GM12878 (cell line): ENCODE results near the gene CFAP410. TPM values are rescaled to one million over a fixed set of nuclear protein-coding genes. Genes with fewer than 3 reads are reported as not detected.
A peak's percentile ranks its signal among the peaks of the same experiment; 100 is the strongest.

Experiments used
- ATAC-seq: fragments of 200-7000 bp; cut with Tn5 transposase; 3 replicates; pipeline ENCODE4 v1.9.1; 2020; ENCODE audit warnings: mild to moderate bottlenecking, moderate library complexity
- BruUV-seq: library from RNA; stranded (reverse); fragments of 400-500 nt; replicated peaks from 2 replicates; lab custom pipeline; 2021; lab: Mats Ljungman, UMichigan
- CTCF ChIA-PET: fragments of 300-600 bp; sonication (Branson Sonifier 250); formaldehyde crosslinking; extraction: SDS; loops from one replicate; lab custom pipeline; 2021; ENCODE audit warnings: inconsistent platforms; lab: Yijun Ruan, JAX
- POLR2A ChIA-PET: fragments of 350-600 bp; formaldehyde crosslinking; extraction: SDS; loops from one replicate; lab custom pipeline; 2021; ENCODE audit warnings: inconsistent platforms; lab: Charles Lee
- RAD21 ChIA-PET: fragments of 300-600 bp; sonication (Branson Sonifier 250); formaldehyde crosslinking; loops from one replicate; lab custom pipeline; 2023; ENCODE audit warnings: antibody characterized with exemption; ENCODE audit not compliant: unreplicated experiment; lab: Charles Lee
- SMC1A ChIA-PET: fragments of 300-600 bp; sonication (Branson Sonifier 250); formaldehyde crosslinking; loops from one replicate; lab custom pipeline; 2023; ENCODE audit not compliant: unreplicated experiment, uncharacterized antibody; lab: Charles Lee
- DNase-seq: peaks from one replicate; pipeline ENCODE4 v3.0.0-alpha.2; 2011; ENCODE audit warnings: low read depth, low spot score
- FAIRE-seq: peaks from 3 replicates; lab custom pipeline; 2011; peaks lifted over from hg19 to GRCh38; lab: Jason Lieb, UNC
- H2AFZ ChIP-seq: 2 replicates; pipeline ENCODE4 v1.6.0; 2011; ENCODE audit warnings: low read depth, low read length, control low read depth; ENCODE audit not compliant: control insufficient read depth
- H3K27ac ChIP-seq: 2 replicates; pipeline ENCODE4 v1.5.1; 2011; ENCODE audit warnings: control low read depth; ENCODE audit not compliant: control insufficient read depth, insufficient read depth
- H3K27me3 ChIP-seq, 2 experiments: replicated peaks in 1 of 2; 2 replicates each; pipeline versions ENCODE4 v1.6.0 to v1.6.1; 2011; ENCODE audit warnings: low read length in 1 of 2; ENCODE audit not compliant: control insufficient read depth in 2 of 2, insufficient read depth in 2 of 2
- H3K36me3 ChIP-seq, 2 experiments: 2 replicates each; pipeline ENCODE4 v1.5.1; 2011; ENCODE audit warnings: low read length in 1 of 2; ENCODE audit not compliant: control insufficient read depth in 2 of 2, insufficient read depth in 2 of 2
- H3K4me1 ChIP-seq: 2 replicates; pipeline ENCODE4 v1.6.1; 2011; ENCODE audit warnings: mild to moderate bottlenecking, low read length, moderate library complexity, mixed read lengths; ENCODE audit not compliant: control insufficient read depth, insufficient read depth
- H3K4me2 ChIP-seq: 2 replicates; pipeline ENCODE4 v1.6.0; 2011; ENCODE audit warnings: control low read depth; ENCODE audit not compliant: control insufficient read depth, insufficient read depth
- H3K4me3 ChIP-seq: fragments of 200-600 bp; sonication (generic); 2 replicates; pipeline ENCODE4 v1.5.1; 2016
- H3K79me2 ChIP-seq: 2 replicates; pipeline ENCODE4 v1.6.0; 2011; ENCODE audit warnings: low read length; ENCODE audit not compliant: control insufficient read depth, insufficient read depth
- H3K9ac ChIP-seq: 2 replicates; pipeline ENCODE4 v1.8.0; 2011; ENCODE audit warnings: low read length, control low read depth, mixed read lengths; ENCODE audit not compliant: control insufficient read depth, insufficient read depth
- H3K9me3 ChIP-seq: replicated peaks from 3 replicates; pipeline ENCODE4 v1.5.1; 2011; ENCODE audit warnings: mild to moderate bottlenecking, low read length; ENCODE audit not compliant: control insufficient read depth, insufficient read depth
- H4K20me1 ChIP-seq: 2 replicates; pipeline ENCODE4 v1.6.0; 2011; ENCODE audit not compliant: control insufficient read depth, insufficient read depth
- BCLAF1 ChIP-seq: fragments of 450-650 bp; IDR thresholded peaks from 2 replicates; pipeline ENCODE4 v1.6.1; 2017; ENCODE audit warnings: antibody characterized with exemption, mild to moderate bottlenecking, moderate library complexity
- POLR2AphosphoS2 ChIP-seq: IDR thresholded peaks from 2 replicates; pipeline ENCODE4 v1.6.1; 2011; ENCODE audit warnings: low read depth, mild to moderate bottlenecking, low read length, improper control_type of control experiment, moderate library complexity
- SUZ12 ChIP-seq: fragments of 200-600 bp; sonication (generic); IDR thresholded peaks from one replicate; pipeline ENCODE4 v1.6.1; 2018; ENCODE audit warnings: antibody characterized with exemption, mild to moderate bottlenecking; ENCODE audit not compliant: unreplicated experiment
- USF1 ChIP-seq: IDR thresholded peaks from 2 replicates; pipeline ENCODE4 v1.6.1; 2011; ENCODE audit warnings: borderline replicate concordance, low read depth, mild to moderate bottlenecking, moderate library complexity, mixed read lengths, low read length; ENCODE audit not compliant: insufficient read depth; ENCODE audit errors: extremely low read length
- WGBS: methylation state at CpG from one replicate; pipeline ENCODE4 v1.1.6; 2016; ENCODE audit warnings: low lambda C conversion rate; ENCODE audit not compliant: insufficient replicate concordance, insufficient coverage; ENCODE audit errors: missing lambda C conversion rate; 5-methylcytosine and 5-hydroxymethylcytosine counted together
- in situ Hi-C: fragments of 300-500 bp; cut with MboI; formaldehyde crosslinking; loops from 9 replicates; pipeline ENCODE4 v1.14.3; 2018; ENCODE audit warnings: mixed read lengths
- intact Hi-C: fragments of 100-400 bp; cut with micrococcal nuclease; formaldehyde crosslinking; loops from one replicate; pipeline ENCODE4 v1.14.2; 2022; ENCODE audit not compliant: unreplicated experiment
- polyA plus RNA-seq, 11 experiments: library from polyadenylated mRNA; depleted of rRNA in 4 of 11; unstranded in 6 of 11; stranded (reverse) in 5 of 11; fragments of >200 nt; fragmentation: Nextera tagmentation in 4 of 11; fragmentation: Illumina TruSeq in 1 of 11; extraction: Ambion mirVana in 4 of 11; extraction: Trizol in 1 of 11; gene quantifications; 1 replicate in 1 of 11; 2 replicates in 10 of 11; pipeline versions ENCODE4 v1.2.1 to v1.2.3, GENCODE V29; 2011 to 2016; ENCODE audit warnings: inconsistent platforms in 2 of 11, missing spikeins in 2 of 11, low read depth in 1 of 11
- total RNA-seq, 4 experiments: library from RNA; depleted of rRNA in 3 of 4; stranded (reverse); fragments of >200 nt in 3 of 4; fragmentation: Illumina TruSeq in 1 of 4; extraction: Trizol in 1 of 4; gene quantifications; 2 replicates each; pipeline versions ENCODE4 v1.2.1 to v1.2.3, GENCODE V29; 2013 to 2021

The CFAP410 gene
- total and polyA plus RNA-seq, 10 of the 15 experiments (the other 5 are each of a cell fraction or from before 2014, with no cell fraction given) = 0.14 to 24.8 (median 11.3) TPM

- WGBS = 93% methylated on average over 36 of the region's 37 CpGs
- no peak overlapping the region for H3K9ac ChIP-seq
- H3K79me2 ChIP-seq = no peaks in the 10 kb centered on the region
- no peak overlapping the region for H3K4me2 ChIP-seq
- in situ Hi-C loops = no loop called here
- TF ChIP-seq BCLAF1 (no peak), POLR2AphosphoS2 (0 out of 2 replicates have a peak, but pooled peaks have one; percentile 9)
- no peaks in the 10 kb centered on the region for H3K9me3 ChIP-seq
- no peaks in the 10 kb centered on the region for H4K20me1 ChIP-seq
- no peak overlapping the region for H3K27ac ChIP-seq
- no peaks in the 10 kb centered on the region for H3K27me3 ChIP-seq
- FAIRE-seq (no peak), ATAC-seq (no peak), DNase-seq (no peak)
- ChIA-PET CTCF (no interaction called here), POLR2A (no interaction called here), RAD21 (no interaction called here), SMC1A (no interaction called here)
- H2AFZ ChIP-seq = no peak overlapping the region
- H3K4me1 ChIP-seq = no peaks in the 10 kb centered on the region
- no TSS peak for BruUV-seq
- peaks cover 3 to 24% of the 10 kb centered on the region in 2 experiments; a peak in 3 of 4 replicates for H3K36me3 ChIP-seq
- H3K4me3 ChIP-seq = no peak overlapping the region
- intact Hi-C loops = no loop called here
These were observed 14.9 kb downstream of the CFAP410 start for GRCh38 chr21:44324106-44324853.

GRCh38 chr21:44323591-44323990 lies 15.6 kb downstream of the CFAP410 start:
- no peak for TF ChIP-seq SUZ12
- TF ChIP-seq USF1 = no peak
- 0 out of 2 replicates have a peak, but pooled peaks have one; percentile 11 for TF ChIP-seq POLR2AphosphoS2
- no peak overlapping the region for H3K4me2 ChIP-seq
- SMC1A ChIA-PET = interaction anchor here (0.6 kb wide), 1 partner anchor 240 kb away, joined by 3 read pairs; no protein-coding TSS in a partner anchor
- H4K20me1 ChIP-seq = no peaks in the 10 kb centered on the region
- BruUV-seq = no TSS peak
- H3K9ac ChIP-seq = no peak overlapping the region
- CTCF ChIA-PET = no interaction called here
- DNase-seq = no peak
- no peaks in the 10 kb centered on the region for H3K9me3 ChIP-seq
- no peak overlapping the region for H3K27ac ChIP-seq
- no peak overlapping the region for H3K4me3 ChIP-seq
- no peaks in the 10 kb centered on the region for H3K4me1 ChIP-seq
- peaks cover 5 to 24% of the 10 kb centered on the region in 2 experiments; a peak in 3 of 4 replicates for H3K36me3 ChIP-seq
- POLR2A ChIA-PET = no interaction called here
- H3K27me3 ChIP-seq = no peaks in the 10 kb centered on the region
- intact Hi-C loops (no loop called here), in situ Hi-C loops (no loop called here)
- no peak overlapping the region for H2AFZ ChIP-seq
- WGBS = 96% methylated on average over 20 of the region's 20 CpGs
- no peak for FAIRE-seq
- ATAC-seq = no peak
- H3K79me2 ChIP-seq = no peaks in the 10 kb centered on the region
- RAD21 ChIA-PET = no interaction called here
